ENCODE data around the gene RBMS3. TPM values are rescaled to one million over a fixed set of nuclear protein-coding genes. Genes with fewer than 3 reads are reported as not detected.

Gene RBMS3
- total RNA-seq, 2 donors from 2014 or later = 27.3 to 51.4 TPM

DNA sequence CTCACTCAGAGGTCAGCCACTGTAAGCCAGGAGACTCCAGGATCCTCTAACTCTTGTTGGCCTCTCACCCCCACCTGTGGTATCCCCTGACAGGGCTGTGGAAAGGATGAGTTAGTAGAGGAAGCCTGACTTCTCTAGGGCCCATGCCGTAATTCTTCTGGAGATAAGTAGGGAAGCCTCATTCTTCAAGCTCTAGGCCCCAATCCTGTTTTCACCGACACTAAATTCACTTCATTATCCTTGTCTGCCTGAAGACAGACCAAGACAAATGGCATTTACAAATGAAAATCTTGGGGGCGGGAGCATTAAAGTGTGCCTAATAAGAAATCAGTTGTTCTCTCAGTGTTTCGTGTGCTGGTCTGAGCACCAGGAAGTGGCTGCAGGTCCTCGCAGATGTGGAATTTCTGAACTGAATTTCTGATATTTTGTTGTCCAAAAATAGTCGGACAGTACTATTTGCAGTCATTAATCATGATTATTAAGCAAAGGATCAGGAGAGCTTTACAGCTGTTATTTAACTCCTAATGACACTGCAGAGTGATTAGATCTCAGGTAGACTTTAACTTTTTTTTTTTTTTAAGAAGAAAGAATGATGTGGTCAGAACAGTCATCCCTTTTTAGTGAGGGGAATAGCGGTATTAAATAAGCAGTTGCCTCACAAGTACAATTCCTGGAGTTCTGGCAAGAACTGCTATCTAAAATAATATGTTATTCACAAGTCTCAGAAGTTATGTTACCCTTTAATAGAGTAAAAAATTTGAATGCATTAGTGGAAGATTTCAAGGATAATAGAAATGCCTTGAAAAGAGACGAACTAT is 58.4 kb downstream of the RBMS3 start:
- H3K36me3 ChIP-seq = no peaks in the 10 kb centered on the region
- TF ChIP-seq, protein P1, sequence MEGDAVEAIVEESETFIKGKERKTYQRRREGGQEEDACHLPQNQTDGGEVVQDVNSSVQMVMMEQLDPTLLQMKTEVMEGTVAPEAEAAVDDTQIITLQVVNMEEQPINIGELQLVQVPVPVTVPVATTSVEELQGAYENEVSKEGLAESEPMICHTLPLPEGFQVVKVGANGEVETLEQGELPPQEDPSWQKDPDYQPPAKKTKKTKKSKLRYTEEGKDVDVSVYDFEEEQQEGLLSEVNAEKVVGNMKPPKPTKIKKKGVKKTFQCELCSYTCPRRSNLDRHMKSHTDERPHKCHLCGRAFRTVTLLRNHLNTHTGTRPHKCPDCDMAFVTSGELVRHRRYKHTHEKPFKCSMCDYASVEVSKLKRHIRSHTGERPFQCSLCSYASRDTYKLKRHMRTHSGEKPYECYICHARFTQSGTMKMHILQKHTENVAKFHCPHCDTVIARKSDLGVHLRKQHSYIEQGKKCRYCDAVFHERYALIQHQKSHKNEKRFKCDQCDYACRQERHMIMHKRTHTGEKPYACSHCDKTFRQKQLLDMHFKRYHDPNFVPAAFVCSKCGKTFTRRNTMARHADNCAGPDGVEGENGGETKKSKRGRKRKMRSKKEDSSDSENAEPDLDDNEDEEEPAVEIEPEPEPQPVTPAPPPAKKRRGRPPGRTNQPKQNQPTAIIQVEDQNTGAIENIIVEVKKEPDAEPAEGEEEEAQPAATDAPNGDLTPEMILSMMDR (IDR thresholded peaks at IDR 0.05) = no peak
- no peak for DNase-seq (ENCODE audit: low spot score)
- H3K27me3 ChIP-seq = no peaks in the 10 kb centered on the region
- H3K4me3 ChIP-seq = no peak overlapping the region
- H3K9me3 ChIP-seq = no peaks in the 10 kb centered on the region
- H3K27ac ChIP-seq = no peak overlapping the region
- H3K4me1 ChIP-seq = peaks cover 0 to 47% of the 10 kb centered on the region in 2 donors

DNA sequence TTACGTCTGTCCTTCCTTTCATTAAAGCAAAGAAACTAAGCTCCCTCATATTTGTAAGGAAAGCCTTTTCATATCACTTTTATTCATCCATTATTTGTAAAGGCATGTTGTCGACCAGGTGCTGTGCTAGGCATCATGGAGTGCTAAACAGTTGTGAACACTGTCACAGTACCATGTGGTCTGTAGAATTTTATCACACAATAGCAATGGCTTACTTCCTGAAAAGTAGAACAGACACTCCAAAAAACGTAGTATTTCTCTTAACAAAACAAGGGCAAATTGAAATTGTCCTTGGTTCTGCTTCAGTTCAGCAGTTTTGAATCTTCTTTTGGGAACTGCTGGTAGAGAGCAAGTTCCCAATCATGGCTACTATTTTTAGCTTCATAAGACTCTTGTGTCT is 63.3 kb downstream of the RBMS3 start:
- no peaks in the 10 kb centered on the region for H3K36me3 ChIP-seq
- no peak overlapping the region for H3K27ac ChIP-seq
- DNase-seq (ENCODE audit: low spot score) = no peak
- no peaks in the 10 kb centered on the region for H3K9me3 ChIP-seq
- peaks cover 0 to 11% of the 10 kb centered on the region in 2 donors for H3K4me1 ChIP-seq
- H3K4me3 ChIP-seq = no peak overlapping the region
- TF ChIP-seq, protein P1 (IDR thresholded peaks at IDR 0.05) = no peak
- no peaks in the 10 kb centered on the region for H3K27me3 ChIP-seq

DNA sequence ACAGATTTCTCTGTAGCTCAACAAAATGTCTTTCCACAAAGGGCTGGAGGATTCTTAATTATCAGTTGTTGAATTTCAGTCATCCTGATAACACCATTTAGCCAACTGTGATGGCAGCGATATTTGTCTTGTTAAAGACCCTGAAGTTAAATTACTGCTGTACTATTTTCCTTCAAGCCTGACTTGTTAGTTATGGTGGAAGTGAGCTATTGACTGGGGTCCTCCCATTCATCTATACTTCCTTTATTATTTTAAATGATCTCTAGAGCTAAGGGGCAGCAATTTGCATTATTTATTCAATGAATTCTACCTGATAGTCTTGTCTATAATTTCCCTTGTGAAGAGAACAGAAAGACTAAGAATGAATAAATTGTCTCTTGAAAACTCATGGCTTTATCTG is 64.1 kb downstream of the RBMS3 start:
- Histone ChIP-seq H3K36me3 (no peaks in the 10 kb centered on the region), H3K4me3 (no peak overlapping the region), H3K27ac (no peak overlapping the region), H3K4me1 (peaks cover 0 to 9% of the 10 kb centered on the region in 2 donors), H3K27me3 (no peaks in the 10 kb centered on the region), H3K9me3 (no peaks in the 10 kb centered on the region)
- TF ChIP-seq, protein P1 (IDR thresholded peaks at IDR 0.05) = no peak
- DNase-seq (ENCODE audit: low spot score) = no peak

DNA sequence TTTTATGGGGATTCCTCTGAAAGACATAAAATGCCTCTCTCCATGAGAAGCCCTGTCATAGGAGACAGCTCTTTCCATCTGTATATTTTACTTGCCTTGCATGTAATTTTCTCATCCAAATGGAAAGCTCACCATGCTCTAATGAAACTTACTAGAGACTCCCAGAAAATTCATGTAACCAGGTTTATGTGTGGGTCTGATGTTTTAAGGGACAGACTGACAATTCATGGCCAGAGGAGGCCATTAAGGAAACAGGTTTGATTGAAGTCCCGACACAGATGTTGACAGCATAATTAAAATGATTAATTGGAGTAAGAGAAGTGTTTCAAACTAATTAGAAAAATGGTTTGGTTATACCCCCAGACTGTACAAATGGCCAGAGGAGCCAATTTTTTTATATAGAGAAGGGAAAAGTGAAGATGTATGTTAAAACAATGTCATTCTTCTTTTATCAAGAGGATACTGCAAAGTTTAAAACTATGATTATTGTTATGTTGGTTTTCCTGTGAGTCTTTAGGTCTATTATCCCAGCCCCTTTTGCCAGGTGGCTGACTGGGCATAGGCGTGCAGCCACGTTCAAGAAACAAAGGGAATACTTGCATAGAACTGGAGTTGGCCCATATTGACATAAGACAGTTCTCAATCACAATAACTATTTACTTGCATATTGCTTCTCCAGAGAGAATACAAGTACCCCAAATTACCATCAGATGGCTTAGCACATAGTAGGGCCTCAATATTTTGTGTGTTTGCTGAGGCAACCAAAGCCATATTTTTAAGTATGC is 64.8 kb downstream of the RBMS3 start:
- Histone ChIP-seq H3K4me1 (peaks cover 0 to 9% of the 10 kb centered on the region in 2 donors), H3K27me3 (no peaks in the 10 kb centered on the region), H3K9me3 (no peaks in the 10 kb centered on the region), H3K27ac (no peak overlapping the region), H3K4me3 (no peak overlapping the region), H3K36me3 (no peaks in the 10 kb centered on the region)
- TF ChIP-seq, protein P1 (IDR thresholded peaks at IDR 0.05) = no peak
- DNase-seq (ENCODE audit: low spot score) = no peak

DNA sequence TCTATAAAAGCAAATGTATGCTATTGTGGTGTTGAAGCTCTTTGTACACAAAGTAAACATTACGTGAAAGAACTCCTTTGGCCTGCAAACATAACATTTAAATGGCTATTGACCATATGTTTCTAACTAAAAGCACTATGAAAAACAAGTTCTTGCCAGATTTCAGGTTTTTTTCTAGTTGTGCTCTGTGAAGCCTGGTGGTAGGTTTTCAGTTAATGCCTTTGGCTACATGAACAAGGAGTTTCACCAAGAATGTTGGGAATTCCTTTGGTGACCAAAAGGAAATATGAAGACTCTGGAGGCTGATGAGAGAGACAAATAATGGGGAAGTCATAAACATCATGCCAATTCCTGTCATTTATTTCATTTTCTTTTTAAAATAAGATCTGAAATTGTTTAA is 66.0 kb downstream of the RBMS3 start:
- no peaks in the 10 kb centered on the region for H3K27me3 ChIP-seq
- H3K4me3 ChIP-seq = no peak overlapping the region
- no peaks in the 10 kb centered on the region for H3K36me3 ChIP-seq
- TF ChIP-seq, protein P1 (IDR thresholded peaks at IDR 0.05) = no peak
- H3K4me1 ChIP-seq = peaks cover 0 to 9% of the 10 kb centered on the region in 2 donors
- H3K27ac ChIP-seq = no peak overlapping the region
- no peaks in the 10 kb centered on the region for H3K9me3 ChIP-seq
- no peak for DNase-seq (ENCODE audit: low spot score)
